ENCODE results near the gene PCSK5.

Gene PCSK5

GRCh38 chr9:76330034-76330433, 439.6 kb downstream of the PCSK5 start:
- TF ChIP-seq CTCF (IDR thresholded peaks at IDR 0.05; ENCODE audit: insufficient read depth, low read depth, low read length, missing control alignments) = no peak
- H3K4me3 ChIP-seq (ENCODE audit: low read length) = no peak overlapping the region
- DNase-seq (ENCODE audit: low read depth) = no peak

- DNase-seq (ENCODE audit: low read depth) = no peak
- no peak for TF ChIP-seq CTCF (IDR thresholded peaks at IDR 0.05; ENCODE audit: insufficient read depth, low read depth, low read length, missing control alignments)
- no peak overlapping the region for H3K4me3 ChIP-seq (ENCODE audit: low read length)
These were observed 442.9 kb downstream of the PCSK5 start for GRCh38 chr9:76333388-76333787.

DNA sequence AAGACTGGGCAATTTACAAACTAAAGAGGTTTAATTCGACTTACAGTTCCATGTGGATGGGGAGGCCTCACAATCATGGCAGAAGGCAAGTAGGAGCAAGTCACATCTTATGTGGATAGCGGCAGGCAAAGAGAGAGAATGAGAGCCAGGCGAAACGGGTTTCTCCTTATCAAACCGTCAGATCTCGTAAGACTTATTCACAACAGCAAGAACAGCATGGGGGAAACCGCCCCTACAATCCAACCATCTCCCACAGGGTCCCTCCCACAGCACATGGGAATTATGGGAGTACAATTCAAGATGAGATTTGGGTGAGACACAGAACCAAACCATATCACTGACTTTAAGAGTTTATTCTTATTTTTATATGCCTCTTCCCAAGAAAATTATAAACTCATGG, 443.5 kb downstream of the PCSK5 start:
- no peak for DNase-seq (ENCODE audit: low read depth)
- no peak for TF ChIP-seq CTCF (IDR thresholded peaks at IDR 0.05; ENCODE audit: insufficient read depth, low read depth, low read length, missing control alignments)
- H3K4me3 ChIP-seq (ENCODE audit: low read length) = no peak overlapping the region

- no peak for DNase-seq (ENCODE audit: low read depth)
- TF ChIP-seq CTCF (IDR thresholded peaks at IDR 0.05; ENCODE audit: insufficient read depth, low read depth, low read length, missing control alignments) = no peak
- no peak overlapping the region for H3K4me3 ChIP-seq (ENCODE audit: low read length)
These were observed 445.6 kb downstream of the PCSK5 start for GRCh38 chr9:76336027-76336426.

- no peak overlapping the region for H3K4me3 ChIP-seq (ENCODE audit: low read length)
- TF ChIP-seq CTCF (IDR thresholded peaks at IDR 0.05; ENCODE audit: insufficient read depth, low read depth, low read length, missing control alignments) = no peak
- no peak for DNase-seq (ENCODE audit: low read depth)
These were observed 447.9 kb downstream of the PCSK5 start for GRCh38 chr9:76338418-76338817.

DNA sequence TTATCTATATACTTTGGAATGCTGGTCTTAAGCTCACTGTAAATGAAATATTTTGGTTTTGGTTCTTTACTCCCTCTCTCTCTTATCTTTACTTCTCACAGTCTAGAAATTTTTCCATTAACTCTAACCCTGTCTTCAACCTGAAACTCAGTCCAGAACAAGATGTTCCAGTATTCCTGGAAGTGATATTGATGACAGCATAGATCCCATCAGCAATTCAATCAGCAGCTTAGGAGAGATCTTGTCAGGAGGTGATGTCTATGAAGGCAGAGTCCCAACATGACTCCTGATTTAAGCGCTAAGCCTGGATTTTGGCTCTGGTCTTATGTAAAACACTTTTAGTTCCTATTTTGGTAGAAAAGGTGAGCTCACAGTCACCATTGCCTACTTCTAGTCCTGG, 451.1 kb downstream of the PCSK5 start:
- no peak for DNase-seq (ENCODE audit: low read depth)
- TF ChIP-seq CTCF (IDR thresholded peaks at IDR 0.05; ENCODE audit: insufficient read depth, low read depth, low read length, missing control alignments) = no peak
- H3K4me3 ChIP-seq (ENCODE audit: low read length) = no peak overlapping the region

GRCh38 chr9:76342201-76342600, 451.7 kb downstream of the PCSK5 start:
- H3K4me3 ChIP-seq (ENCODE audit: low read length) = no peak overlapping the region
- DNase-seq (ENCODE audit: low read depth) = peak; percentile 49
- no peak for TF ChIP-seq CTCF (IDR thresholded peaks at IDR 0.05; ENCODE audit: insufficient read depth, low read depth, low read length, missing control alignments)

All from epithelial cell of esophagus (primary cell).